HCT116 (cell line): ENCODE results near the gene CARNS1. TPM values are rescaled to one million over a fixed set of nuclear protein-coding genes. Genes with fewer than 3 reads are reported as not detected.
A peak's percentile ranks its signal among the peaks of the same experiment; 100 is the strongest.

Experiments used
- ATAC-seq: fragments of 200-7000 bp; cut with Tn5 transposase; 2 replicates; pipeline ENCODE4 v1.9.1; 2020; ENCODE audit warnings: mild to moderate bottlenecking, moderate library complexity
- BruUV-seq: library from RNA; stranded (reverse); fragments of 400-500 nt; replicated peaks from 2 replicates; lab custom pipeline; 2021; lab: Mats Ljungman, UMichigan
- CTCF ChIA-PET: fragments of 300-600 bp; sonication (Branson Sonifier 250); formaldehyde crosslinking; loops from one replicate; lab custom pipeline; 2021; ENCODE audit warnings: antibody characterized with exemption; lab: Charles Lee
- POLR2A ChIA-PET: fragments of 300-600, 350-600 bp; sonication (Branson Sonifier 250); formaldehyde crosslinking; loops from one replicate; lab custom pipeline; 2021; ENCODE audit warnings: antibody characterized with exemption; lab: Charles Lee
- RAD21 ChIA-PET, 2 experiments: fragments of 300-600 bp; sonication (Branson Sonifier 250); formaldehyde crosslinking; loops; one replicate each; lab custom pipeline; 2023; ENCODE audit warnings: low total read pairs in 2 of 2; ENCODE audit not compliant: uncharacterized antibody in 2 of 2, unreplicated experiment in 2 of 2, low non-redundant PET in 1 of 2; lab: Charles Lee
- DNase-seq: peaks from one replicate; pipeline ENCODE4 v3.0.0-alpha.2; 2010; ENCODE audit warnings: low read depth, low spot score
- H2AFZ ChIP-seq: fragments of 200-600 bp; shearing (Covaris generic), sonication (generic); 2 replicates; pipeline ENCODE4 v1.6.1; 2017; ENCODE audit warnings: low read depth, mixed run types, mixed read lengths, antibody characterized with exemption, low read length; ENCODE audit not compliant: poor library complexity, severe bottlenecking
- H3K27ac ChIP-seq: 2 replicates; pipeline ENCODE4 v1.5.1; 2012; ENCODE audit warnings: low read depth, low read length
- H3K27me3 ChIP-seq: fragments of 200-600 bp; sonication (generic); 2 replicates; pipeline ENCODE4 v1.6.1; 2016; ENCODE audit warnings: mixed run types, low read length, mixed read lengths; ENCODE audit not compliant: insufficient read depth
- H3K36me3 ChIP-seq, 2 experiments: fragments of 200-500 bp in 1 of 2; fragments of 200-600 bp in 1 of 2; sonication (Bioruptor generic) in 1 of 2; sonication (generic) in 1 of 2; 2 replicates each; pipeline versions ENCODE4 v1.5.1 to v1.6.1; 2014 to 2016; ENCODE audit warnings: low read length in 2 of 2, inconsistent platforms in 1 of 2, mixed read lengths in 1 of 2, mixed run types in 1 of 2; ENCODE audit not compliant: insufficient read depth in 2 of 2, control insufficient read depth in 1 of 2
- H3K4me1 ChIP-seq, 2 experiments: fragments of 200-600 bp in 1 of 2; sonication (generic) in 1 of 2; 2 replicates each; pipeline versions ENCODE4 v1.5.1 to v1.6.1; 2012 to 2017; ENCODE audit warnings: low read length in 2 of 2, inconsistent platforms in 1 of 2, mild to moderate bottlenecking in 1 of 2, mixed read lengths in 1 of 2, mixed run types in 1 of 2, moderate library complexity in 1 of 2; ENCODE audit not compliant: insufficient read depth in 2 of 2, control insufficient read depth in 1 of 2
- H3K4me2 ChIP-seq: fragments of 200-600 bp; sonication (generic); 2 replicates; pipeline ENCODE4 v1.6.1; 2017; ENCODE audit warnings: mixed run types, low read length, mixed read lengths
- H3K4me3 ChIP-seq, 2 experiments: fragments of 200-600 bp in 1 of 2; sonication (generic) in 1 of 2; replicated peaks in 1 of 2; 2 replicates each; pipeline ENCODE4 v1.5.1; 2011 to 2016; ENCODE audit warnings: low read length in 2 of 2, control low read depth in 1 of 2, low read depth in 1 of 2, mild to moderate bottlenecking in 1 of 2, mixed read lengths in 1 of 2, mixed run types in 1 of 2
- H3K79me2 ChIP-seq: fragments of 200-600 bp; sonication (generic); 2 replicates; pipeline ENCODE4 v1.6.1; 2017; ENCODE audit warnings: mild to moderate bottlenecking, mixed run types, low read length, moderate library complexity, mixed read lengths; ENCODE audit not compliant: insufficient read depth
- H3K9ac ChIP-seq: fragments of 200-600 bp; sonication (generic); 2 replicates; pipeline ENCODE4 v1.6.1; 2016; ENCODE audit warnings: low read length, mixed read lengths
- H3K9me2 ChIP-seq: fragments of 200-600 bp; sonication (generic), shearing (Covaris generic); 2 replicates; pipeline ENCODE4 v1.6.1; 2017; ENCODE audit warnings: mixed run types, mild to moderate bottlenecking, moderate library complexity; ENCODE audit not compliant: insufficient read depth
- H3K9me3 ChIP-seq, 2 experiments: fragments of 200-500 bp in 1 of 2; fragments of 200-600 bp in 1 of 2; sonication (Bioruptor generic) in 1 of 2; sonication (generic) in 1 of 2; 2 replicates each; pipeline ENCODE4 v1.6.1; 2014 to 2017; ENCODE audit warnings: low read length in 2 of 2, mixed read lengths in 2 of 2, inconsistent platforms in 1 of 2, low read depth in 1 of 2, mild to moderate bottlenecking in 1 of 2, mixed run types in 1 of 2, moderate library complexity in 1 of 2; ENCODE audit not compliant: control insufficient read depth in 1 of 2, insufficient read depth in 1 of 2
- H4K20me1 ChIP-seq: fragments of 200-600 bp; sonication (generic), shearing (Covaris generic); 2 replicates; pipeline ENCODE4 v1.6.1; 2017; ENCODE audit warnings: mixed run types, mild to moderate bottlenecking, moderate library complexity; ENCODE audit not compliant: insufficient read depth
- CBX3 ChIP-seq: IDR thresholded peaks from 2 replicates; pipeline ENCODE4 v1.6.1; 2012; ENCODE audit warnings: low read depth
- CEBPB ChIP-seq: IDR thresholded peaks from 2 replicates; pipeline ENCODE4 v1.6.1; 2012; ENCODE audit warnings: low read depth
- EGR1 ChIP-seq: IDR thresholded peaks from 2 replicates; pipeline ENCODE4 v1.6.1; 2012; ENCODE audit warnings: low read depth
- ELF1 ChIP-seq: IDR thresholded peaks from 2 replicates; pipeline ENCODE4 v1.6.1; 2012; ENCODE audit warnings: low read depth, borderline replicate concordance
- EZH2 ChIP-seq: fragments of 200-600 bp; sonication (generic); IDR thresholded peaks from 2 replicates; pipeline ENCODE4 v1.6.1; 2017; ENCODE audit warnings: antibody characterized with exemption, mixed run types
- EZH2phosphoT487 ChIP-seq: fragments of 200-600 bp; IDR thresholded peaks from 2 replicates; pipeline ENCODE4 v1.6.1; 2018; ENCODE audit warnings: antibody characterized with exemption, borderline replicate concordance
- FOSL1 ChIP-seq: IDR thresholded peaks from 2 replicates; pipeline ENCODE4 v1.6.1; 2012; ENCODE audit warnings: low read depth
- JUND ChIP-seq: IDR thresholded peaks from 2 replicates; pipeline ENCODE4 v1.6.1; 2012
- POLR2AphosphoS5 ChIP-seq: IDR thresholded peaks from 2 replicates; pipeline ENCODE4 v1.6.1; 2011; ENCODE audit warnings: mild to moderate bottlenecking, low read depth, low read length, moderate library complexity
- SIN3A ChIP-seq: IDR thresholded peaks from 2 replicates; pipeline ENCODE4 v1.6.1; 2012; ENCODE audit warnings: low read depth
- SP1 ChIP-seq: IDR thresholded peaks from 2 replicates; pipeline ENCODE4 v1.6.1; 2012; ENCODE audit warnings: low read depth
- SRF ChIP-seq: IDR thresholded peaks from 2 replicates; pipeline ENCODE4 v1.6.1; 2012; ENCODE audit warnings: low read depth
- TCF7L2 ChIP-seq: IDR thresholded peaks from 2 replicates; pipeline ENCODE4 v1.7.0; 2011; ENCODE audit warnings: borderline replicate concordance, inconsistent platforms; ENCODE audit not compliant: insufficient read depth, insufficient read length; ENCODE audit errors: extremely low read depth
- YY1 ChIP-seq: IDR thresholded peaks from 2 replicates; pipeline ENCODE4 v1.6.1; 2011; ENCODE audit warnings: low read length, low read depth, moderate library complexity, mild to moderate bottlenecking; ENCODE audit not compliant: insufficient replicate concordance; ENCODE audit errors: extremely low read depth
- ZFX ChIP-seq: fragments of 450-650 bp; IDR thresholded peaks from 2 replicates; pipeline ENCODE4 v1.6.1; 2017
- ZNF274 ChIP-seq: fragments of 200-500 bp; sonication (Bioruptor generic); IDR thresholded peaks from 2 replicates; pipeline ENCODE4 v1.6.1; 2014; ENCODE audit warnings: mild to moderate bottlenecking, low read depth, low read length, inconsistent platforms
- intact Hi-C: fragments of 100-400 bp; cut with micrococcal nuclease; formaldehyde crosslinking; loops from 2 replicates; pipeline ENCODE4 v1.10.0; 2022
- total RNA-seq: library from RNA; stranded (reverse); gene quantifications from one replicate; pipeline ENCODE4 v1.2.1, GENCODE V29; 2021; ENCODE audit not compliant: unreplicated experiment
- TF ChIP-seq, protein P1 (sequence below), 3 experiments: fragments of 200-600 bp in 1 of 3; sonication (generic) in 1 of 3; IDR thresholded peaks in 2 of 3; conservative IDR thresholded peaks in 1 of 3; 2 replicates each; pipeline ENCODE4 v1.5.1; 2012 to 2017; ENCODE audit warnings: low read depth in 2 of 3, low read length in 2 of 3, antibody characterized with exemption in 1 of 3, borderline replicate concordance in 1 of 3, control low read depth in 1 of 3, mild to moderate bottlenecking in 1 of 3, mixed read lengths in 1 of 3, mixed run types in 1 of 3, moderate library complexity in 1 of 3; ENCODE audit not compliant: insufficient read depth in 1 of 3
- TF ChIP-seq, protein P2 (sequence below): IDR thresholded peaks from 2 replicates; pipeline ENCODE4 v1.6.1; 2011; ENCODE audit warnings: mild to moderate bottlenecking, low read length, moderate library complexity; ENCODE audit not compliant: insufficient replicate concordance; ENCODE audit errors: extremely low read depth

CARNS1 gene
- total RNA-seq, 1 experiment from 2014 or later: 1.0 TPM

DNA sequence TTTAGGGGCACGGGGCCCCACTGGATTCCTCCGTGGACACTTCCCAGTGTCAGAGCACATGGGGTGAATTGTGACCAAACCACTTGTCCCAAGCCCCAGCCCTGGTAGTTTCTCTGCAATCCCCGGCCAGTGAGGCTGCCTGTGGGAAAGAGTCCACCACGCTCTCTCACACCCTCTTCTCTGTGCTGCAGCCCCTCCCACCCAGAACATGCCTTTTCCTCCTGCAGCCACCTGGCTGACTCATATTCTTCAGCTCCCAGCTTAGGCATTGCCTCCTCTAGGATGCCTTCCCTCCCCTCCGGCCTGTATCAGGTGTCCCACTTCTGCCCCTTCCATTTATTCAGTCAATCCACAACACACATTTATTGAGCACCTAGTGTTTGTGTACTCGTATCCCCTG, 7.4 kb downstream of the CARNS1 start:
- ChIA-PET CTCF (no interaction called here), POLR2A (interaction anchor here (1.2 kb wide), 1 partner anchor 21 kb away, joined by 3 read pairs; the partner anchor contains the start of gene PPP1CA), RAD21 (interaction anchor here in 1 of 2 experiments (0.6 kb wide), 1 partner anchor 223 kb away, joined by 4 read pairs; no protein-coding TSS in a partner anchor)
- Histone ChIP-seq H4K20me1 (no peaks in the 10 kb centered on the region), H3K4me3 (no peak overlapping the region), H3K27me3 (no peaks in the 10 kb centered on the region), H3K27ac (0 out of 2 replicates have a peak overlapping the region, but pooled peaks have one; percentile 19), H2AFZ (no peak overlapping the region), H3K9me2 (no peaks in the 10 kb centered on the region), H3K9me3 (no peaks in the 10 kb centered on the region), H3K79me2 (no peaks in the 10 kb centered on the region), H3K9ac (no peak overlapping the region), H3K36me3 (no peaks in the 10 kb centered on the region), H3K4me2 (peak overlapping the region; percentile 44), H3K4me1 (peaks cover 11 to 27% of the 10 kb centered on the region in 2 experiments; a peak in 3 of 4 replicates)
- TF ChIP-seq, protein P1, sequence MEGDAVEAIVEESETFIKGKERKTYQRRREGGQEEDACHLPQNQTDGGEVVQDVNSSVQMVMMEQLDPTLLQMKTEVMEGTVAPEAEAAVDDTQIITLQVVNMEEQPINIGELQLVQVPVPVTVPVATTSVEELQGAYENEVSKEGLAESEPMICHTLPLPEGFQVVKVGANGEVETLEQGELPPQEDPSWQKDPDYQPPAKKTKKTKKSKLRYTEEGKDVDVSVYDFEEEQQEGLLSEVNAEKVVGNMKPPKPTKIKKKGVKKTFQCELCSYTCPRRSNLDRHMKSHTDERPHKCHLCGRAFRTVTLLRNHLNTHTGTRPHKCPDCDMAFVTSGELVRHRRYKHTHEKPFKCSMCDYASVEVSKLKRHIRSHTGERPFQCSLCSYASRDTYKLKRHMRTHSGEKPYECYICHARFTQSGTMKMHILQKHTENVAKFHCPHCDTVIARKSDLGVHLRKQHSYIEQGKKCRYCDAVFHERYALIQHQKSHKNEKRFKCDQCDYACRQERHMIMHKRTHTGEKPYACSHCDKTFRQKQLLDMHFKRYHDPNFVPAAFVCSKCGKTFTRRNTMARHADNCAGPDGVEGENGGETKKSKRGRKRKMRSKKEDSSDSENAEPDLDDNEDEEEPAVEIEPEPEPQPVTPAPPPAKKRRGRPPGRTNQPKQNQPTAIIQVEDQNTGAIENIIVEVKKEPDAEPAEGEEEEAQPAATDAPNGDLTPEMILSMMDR (IDR thresholded peaks at IDR 0.05 in 2 of 3, conservative IDR thresholded peaks at IDR 0.05 in 1 of 3; ENCODE audit: borderline replicate concordance in 1 of 3, insufficient read depth in 1 of 3, low read depth in 2 of 3, low read length in 2 of 3): no peak
- no peak for TF ChIP-seq SRF
- TF ChIP-seq EZH2: no peak
- no peak for TF ChIP-seq TCF7L2
- TF ChIP-seq JUND: no peak
- TF ChIP-seq POLR2AphosphoS5: no peak
- BruUV-seq: no TSS peak
- no peak for DNase-seq
- no peak for ATAC-seq
- intact Hi-C loops: no loop called here

DNA sequence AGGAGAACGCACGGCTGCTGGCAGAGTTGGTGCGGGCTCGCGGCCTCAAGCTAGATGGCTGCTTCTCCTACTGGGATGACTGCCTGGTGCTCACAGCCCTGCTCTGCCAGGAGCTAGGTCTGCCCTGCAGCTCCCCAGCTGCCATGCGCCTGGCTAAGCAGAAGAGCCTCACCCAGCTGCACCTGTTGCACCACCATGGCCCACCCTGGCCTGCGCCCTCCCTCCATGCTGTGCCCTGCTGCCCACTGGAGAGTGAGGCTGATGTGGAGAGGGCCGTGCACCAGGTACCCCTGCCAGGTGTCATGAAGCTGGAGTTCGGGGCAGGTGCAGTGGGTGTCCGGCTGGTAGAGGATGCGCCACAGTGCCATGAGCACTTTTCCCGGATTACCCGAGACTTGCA, 8.0 kb downstream of the CARNS1 start:
- BruUV-seq: no TSS peak
- H3K27me3 ChIP-seq: no peaks in the 10 kb centered on the region
- H4K20me1 ChIP-seq: no peaks in the 10 kb centered on the region
- H3K9me2 ChIP-seq: no peaks in the 10 kb centered on the region
- no peak overlapping the region for H3K4me3 ChIP-seq
- peaks cover 2% of the 10 kb centered on the region for H3K79me2 ChIP-seq
- ChIA-PET RAD21 (no interaction called here), POLR2A (interaction anchor here (1.2 kb wide), 1 partner anchor 22 kb away, joined by 3 read pairs; the partner anchor contains the start of gene PPP1CA), CTCF (no interaction called here)
- ATAC-seq: no peak
- H3K9ac ChIP-seq: no peak overlapping the region
- intact Hi-C loops: no loop called here
- no peaks in the 10 kb centered on the region for H3K9me3 ChIP-seq
- peaks cover 11 to 29% of the 10 kb centered on the region in 2 experiments; a peak in 3 of 4 replicates for H3K4me1 ChIP-seq
- no peak for DNase-seq
- H3K36me3 ChIP-seq: no peaks in the 10 kb centered on the region
- no peak overlapping the region for H3K27ac ChIP-seq
- H2AFZ ChIP-seq: no peak overlapping the region
- H3K4me2 ChIP-seq: no peak overlapping the region
- no peak for TF ChIP-seq POLR2AphosphoS5
- TF ChIP-seq ZNF274: no peak
- TF ChIP-seq CBX3: no peak
- no peak for TF ChIP-seq YY1
- no peak for TF ChIP-seq SIN3A
- TF ChIP-seq JUND: no peak
- TF ChIP-seq ELF1: no peak
- no peak for TF ChIP-seq FOSL1
- TF ChIP-seq CEBPB: no peak
- no peak for TF ChIP-seq ZFX
- TF ChIP-seq, protein P2, sequence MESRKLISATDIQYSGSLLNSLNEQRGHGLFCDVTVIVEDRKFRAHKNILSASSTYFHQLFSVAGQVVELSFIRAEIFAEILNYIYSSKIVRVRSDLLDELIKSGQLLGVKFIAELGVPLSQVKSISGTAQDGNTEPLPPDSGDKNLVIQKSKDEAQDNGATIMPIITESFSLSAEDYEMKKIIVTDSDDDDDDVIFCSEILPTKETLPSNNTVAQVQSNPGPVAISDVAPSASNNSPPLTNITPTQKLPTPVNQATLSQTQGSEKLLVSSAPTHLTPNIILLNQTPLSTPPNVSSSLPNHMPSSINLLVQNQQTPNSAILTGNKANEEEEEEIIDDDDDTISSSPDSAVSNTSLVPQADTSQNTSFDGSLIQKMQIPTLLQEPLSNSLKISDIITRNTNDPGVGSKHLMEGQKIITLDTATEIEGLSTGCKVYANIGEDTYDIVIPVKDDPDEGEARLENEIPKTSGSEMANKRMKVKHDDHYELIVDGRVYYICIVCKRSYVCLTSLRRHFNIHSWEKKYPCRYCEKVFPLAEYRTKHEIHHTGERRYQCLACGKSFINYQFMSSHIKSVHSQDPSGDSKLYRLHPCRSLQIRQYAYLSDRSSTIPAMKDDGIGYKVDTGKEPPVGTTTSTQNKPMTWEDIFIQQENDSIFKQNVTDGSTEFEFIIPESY: no peak
- TF ChIP-seq EZH2phosphoT487: no peak
- no peak for TF ChIP-seq SP1
- TF ChIP-seq EGR1: no peak
- TF ChIP-seq TCF7L2: no peak
- no peak for TF ChIP-seq SRF
